Calu3 (cell line): ENCODE measurements around the gene ZCCHC10. TPM values are rescaled to one million over a fixed set of nuclear protein-coding genes. Genes with fewer than 3 reads are reported as not detected.

Source experiments
- BruUV-seq: library from RNA; stranded (reverse); fragments of 400-500 nt; replicated peaks from 2 replicates; lab custom pipeline; 2021; lab: Mats Ljungman, UMichigan
- CTCF ChIA-PET: fragments of 300-600 bp; sonication (Branson Sonifier 250); formaldehyde crosslinking; loops from one replicate; lab custom pipeline; 2022; ENCODE audit warnings: antibody characterized with exemption; lab: Charles Lee
- DNase-seq: peaks from one replicate; pipeline ENCODE4 v3.0.0; 2022
- H3K27ac Mint-ChIP-seq: one replicate; pipeline ENCODE4 v1.8.0; 2022; ENCODE audit warnings: mixed read lengths; ENCODE audit not compliant: unreplicated experiment
- H3K27me3 Mint-ChIP-seq: one replicate; pipeline ENCODE4 v1.8.0; 2022; ENCODE audit warnings: mixed read lengths; ENCODE audit not compliant: unreplicated experiment
- H3K36me3 Mint-ChIP-seq: one replicate; pipeline ENCODE4 v1.8.0; 2022; ENCODE audit warnings: mild to moderate bottlenecking, moderate library complexity, mixed read lengths; ENCODE audit not compliant: insufficient read depth, unreplicated experiment
- H3K4me1 Mint-ChIP-seq: one replicate; pipeline ENCODE4 v1.8.0; 2022; ENCODE audit warnings: mild to moderate bottlenecking, low read depth, mixed read lengths; ENCODE audit not compliant: unreplicated experiment
- H3K4me3 Mint-ChIP-seq: one replicate; pipeline ENCODE4 v1.8.0; 2022; ENCODE audit warnings: mild to moderate bottlenecking, low read depth, moderate library complexity, mixed read lengths; ENCODE audit not compliant: unreplicated experiment
- H3K9me3 Mint-ChIP-seq: one replicate; pipeline ENCODE4 v1.8.0; 2022; ENCODE audit warnings: low read depth, mixed read lengths; ENCODE audit not compliant: unreplicated experiment
- intact Hi-C: fragments of 100-400 bp; cut with micrococcal nuclease; formaldehyde crosslinking; loops from one replicate; pipeline ENCODE4 v1.10.0; 2022; ENCODE audit not compliant: unreplicated experiment
- total RNA-seq: library from RNA; stranded (reverse); gene quantifications from 2 replicates; pipeline ENCODE4 v1.2.3, GENCODE V29; 2022
- TF ChIP-seq, protein P1 (sequence below): fragments of 200-600 bp; IDR thresholded peaks from one replicate; pipeline ENCODE4 v1.8.0; 2022; ENCODE audit warnings: antibody characterized with exemption; ENCODE audit not compliant: unreplicated experiment

Gene ZCCHC10
- total RNA-seq, 1 experiment from 2014 or later, result 31.8 TPM

DNA sequence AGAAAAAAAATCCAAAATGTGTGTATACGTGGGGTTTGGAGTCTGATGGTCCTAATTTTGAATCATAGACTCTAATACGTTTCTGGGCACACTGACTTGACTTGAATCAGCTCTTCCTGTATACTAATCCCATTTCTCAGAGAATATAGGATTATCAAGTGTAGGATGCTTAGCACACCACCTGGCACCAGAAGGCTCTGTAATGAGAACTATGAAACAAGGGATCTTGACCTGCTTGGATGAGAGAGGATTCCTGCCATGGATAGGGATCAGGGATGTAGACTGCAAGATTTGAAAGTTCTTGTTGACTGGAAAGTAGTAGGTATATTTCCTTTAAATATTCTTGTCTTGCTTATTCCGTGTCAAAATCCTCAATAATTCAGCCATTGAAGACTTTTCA lies 33.3 kb upstream of the ZCCHC10 start:
- no peak for DNase-seq
- CTCF ChIA-PET, result no interaction called here
- intact Hi-C loops, result loop anchor here (10.0 kb wide), 1 partner anchor 155 kb away; no protein-coding TSS in a partner anchor
- H3K4me3 Mint-ChIP-seq, result no peak overlapping the region
- TF ChIP-seq, protein P1, sequence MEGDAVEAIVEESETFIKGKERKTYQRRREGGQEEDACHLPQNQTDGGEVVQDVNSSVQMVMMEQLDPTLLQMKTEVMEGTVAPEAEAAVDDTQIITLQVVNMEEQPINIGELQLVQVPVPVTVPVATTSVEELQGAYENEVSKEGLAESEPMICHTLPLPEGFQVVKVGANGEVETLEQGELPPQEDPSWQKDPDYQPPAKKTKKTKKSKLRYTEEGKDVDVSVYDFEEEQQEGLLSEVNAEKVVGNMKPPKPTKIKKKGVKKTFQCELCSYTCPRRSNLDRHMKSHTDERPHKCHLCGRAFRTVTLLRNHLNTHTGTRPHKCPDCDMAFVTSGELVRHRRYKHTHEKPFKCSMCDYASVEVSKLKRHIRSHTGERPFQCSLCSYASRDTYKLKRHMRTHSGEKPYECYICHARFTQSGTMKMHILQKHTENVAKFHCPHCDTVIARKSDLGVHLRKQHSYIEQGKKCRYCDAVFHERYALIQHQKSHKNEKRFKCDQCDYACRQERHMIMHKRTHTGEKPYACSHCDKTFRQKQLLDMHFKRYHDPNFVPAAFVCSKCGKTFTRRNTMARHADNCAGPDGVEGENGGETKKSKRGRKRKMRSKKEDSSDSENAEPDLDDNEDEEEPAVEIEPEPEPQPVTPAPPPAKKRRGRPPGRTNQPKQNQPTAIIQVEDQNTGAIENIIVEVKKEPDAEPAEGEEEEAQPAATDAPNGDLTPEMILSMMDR, result no peak
- no TSS peak for BruUV-seq
- no peak overlapping the region for H3K27ac Mint-ChIP-seq
- peaks cover 54% of the 10 kb centered on the region for H3K4me1 Mint-ChIP-seq
- H3K27me3 Mint-ChIP-seq, result no peaks in the 10 kb centered on the region
- H3K9me3 Mint-ChIP-seq, result no peaks in the 10 kb centered on the region
- H3K36me3 Mint-ChIP-seq, result peaks cover 31% of the 10 kb centered on the region

DNA sequence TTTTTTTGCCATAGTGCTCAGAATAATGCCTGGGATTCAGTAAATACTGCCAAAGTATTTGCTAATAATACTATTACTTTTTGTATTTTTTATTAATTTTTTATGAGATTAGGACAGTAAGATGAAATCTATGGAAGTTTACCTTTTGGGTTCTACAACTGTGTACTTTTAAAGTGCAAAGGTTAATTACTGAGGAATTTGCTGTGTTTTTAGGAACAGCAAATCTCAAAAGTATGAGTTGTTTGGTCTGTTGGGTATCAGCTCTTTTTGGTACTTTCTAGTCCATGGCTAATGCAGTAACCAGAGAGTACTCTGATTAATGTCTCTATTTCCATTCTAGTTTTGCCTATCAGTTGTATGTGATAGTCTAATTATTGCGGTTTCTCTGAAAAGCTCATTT lies 30.5 kb upstream of the ZCCHC10 start:
- TF ChIP-seq, protein P1, result no peak
- no TSS peak for BruUV-seq
- Mint-ChIP-seq H3K4me3 (no peak overlapping the region), H3K27ac (no peak overlapping the region), H3K27me3 (no peaks in the 10 kb centered on the region), H3K4me1 (peaks cover 42% of the 10 kb centered on the region), H3K36me3 (peaks cover 43% of the 10 kb centered on the region), H3K9me3 (no peaks in the 10 kb centered on the region)
- CTCF ChIA-PET, result interaction anchor here (0.5 to 1.2 kb wide), 3 partner anchors 19 to 200 kb away, joined by 3 to 5 read pairs (median 3); no protein-coding TSS in a partner anchor
- DNase-seq, result no peak
- intact Hi-C loops, result no loop called here

DNA sequence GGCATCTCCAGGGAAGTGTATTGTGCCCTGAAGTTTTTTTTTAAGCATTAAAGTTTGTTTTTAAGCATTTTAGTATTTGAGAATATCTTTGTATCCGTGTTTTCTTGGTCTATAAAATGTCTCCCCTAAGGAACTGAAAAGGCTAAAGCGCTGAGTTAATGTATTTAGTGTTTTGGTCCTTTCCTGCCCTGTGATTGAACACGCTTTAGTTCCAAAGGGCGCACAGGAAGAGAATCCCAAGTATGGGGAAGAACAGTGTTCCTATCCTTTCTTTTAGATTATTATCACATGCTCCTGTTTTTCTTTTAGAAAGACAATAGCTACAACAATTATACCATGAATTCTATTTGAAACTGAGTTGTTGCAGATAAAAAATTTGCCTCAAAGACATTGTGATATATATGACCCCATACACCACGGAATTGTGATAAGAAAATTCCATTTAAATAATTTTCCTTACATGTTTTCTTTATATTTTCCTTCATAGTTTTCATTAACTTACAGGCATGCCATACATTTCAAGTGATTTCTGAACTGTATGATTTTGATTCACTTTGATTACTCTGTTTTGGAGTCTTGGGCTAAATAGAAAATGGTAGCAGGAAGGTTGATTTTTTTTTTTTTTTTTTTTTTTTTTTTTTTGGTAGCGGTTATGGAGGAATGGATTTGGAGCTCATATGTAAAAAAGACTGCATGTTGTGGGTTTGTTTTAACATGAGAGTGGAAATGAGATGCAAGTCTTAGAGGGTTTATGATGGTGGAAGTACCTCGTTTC lies 28.5 kb upstream of the ZCCHC10 start:
- intact Hi-C loops, result loop anchor here (5.0 kb wide), 1 partner anchor 38 kb away; no protein-coding TSS in a partner anchor
- H3K27ac Mint-ChIP-seq, result no peak overlapping the region
- no peaks in the 10 kb centered on the region for H3K9me3 Mint-ChIP-seq
- peaks cover 56% of the 10 kb centered on the region for H3K36me3 Mint-ChIP-seq
- CTCF ChIA-PET, result interaction anchor here (0.6 kb wide), 1 partner anchor 29 kb away, joined by 4 read pairs; the partner anchor contains the start of gene ZCCHC10
- peaks cover 53% of the 10 kb centered on the region for H3K4me1 Mint-ChIP-seq
- BruUV-seq, result TSS peak; percentile 22
- H3K27me3 Mint-ChIP-seq, result no peaks in the 10 kb centered on the region
- no peak for DNase-seq
- TF ChIP-seq, protein P1, result no peak
- peak overlapping the region; percentile 95 for H3K4me3 Mint-ChIP-seq

DNA sequence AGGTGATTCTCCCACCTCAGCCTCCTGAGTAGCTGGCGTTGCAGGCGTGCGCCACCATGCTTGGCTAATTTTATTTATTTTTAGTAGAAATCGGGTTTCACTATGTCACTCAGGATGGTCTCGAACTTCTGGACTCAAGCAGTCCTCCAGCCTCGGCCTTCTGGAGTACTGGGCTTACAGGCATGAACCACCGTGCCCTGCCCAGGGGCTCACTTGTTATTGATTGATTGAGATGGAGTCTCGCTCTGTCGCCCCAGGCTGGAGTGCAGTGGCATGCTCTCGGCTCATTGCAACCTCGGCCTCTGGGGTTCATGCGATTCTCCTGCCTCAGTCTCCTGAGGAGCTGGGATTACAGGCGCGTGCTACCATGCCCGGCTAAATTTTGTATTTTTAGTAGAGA lies 27.1 kb upstream of the ZCCHC10 start:
- DNase-seq, result no peak
- peaks cover 66% of the 10 kb centered on the region for H3K4me1 Mint-ChIP-seq
- intact Hi-C loops, result loop anchor here (2.0 to 5.0 kb wide), 2 partner anchors 36 to 91 kb away; partner anchors contain the start of gene AFF4
- H3K27ac Mint-ChIP-seq, result peak overlapping the region; percentile 99
- TF ChIP-seq, protein P1, result no peak
- CTCF ChIA-PET, result no interaction called here
- no peaks in the 10 kb centered on the region for H3K9me3 Mint-ChIP-seq
- no TSS peak for BruUV-seq
- peak overlapping the region; percentile 95 for H3K4me3 Mint-ChIP-seq
- H3K27me3 Mint-ChIP-seq, result no peaks in the 10 kb centered on the region
- H3K36me3 Mint-ChIP-seq, result peaks cover 56% of the 10 kb centered on the region
